Suprapubic skin (tissue), 4 donors: ENCODE data around the gene FAM78B.

Experiments used
- EP300 ChIP-seq: sonication (generic); formaldehyde crosslinking; IDR thresholded peaks from one replicate; pipeline ENCODE4 v1.6.1; 2017; ENCODE audit warnings: antibody characterized with exemption
- POLR2A ChIP-seq, 2 donors: fragments of 450-650 bp; IDR thresholded peaks; one replicate each; pipeline ENCODE4 v1.6.1; 2017; ENCODE audit warnings: antibody characterized with exemption in 2 of 2, mild to moderate bottlenecking in 2 of 2, moderate library complexity in 2 of 2
- POLR2AphosphoS5 ChIP-seq, 3 donors: sonication (generic); formaldehyde crosslinking; IDR thresholded peaks; one replicate each; pipeline ENCODE4 v1.6.1; 2017; ENCODE audit warnings: antibody characterized with exemption in 3 of 3
- TF ChIP-seq, protein P1 (sequence below), 2 donors: fragments of 200-600 bp in 1 of 2; fragments of 450-650 bp in 1 of 2; sonication (generic) in 1 of 2; IDR thresholded peaks; one replicate each; pipeline ENCODE4 v1.5.1; 2016 to 2019; ENCODE audit warnings: antibody characterized with exemption in 2 of 2, mild to moderate bottlenecking in 1 of 2, moderate library complexity in 1 of 2

DNA sequence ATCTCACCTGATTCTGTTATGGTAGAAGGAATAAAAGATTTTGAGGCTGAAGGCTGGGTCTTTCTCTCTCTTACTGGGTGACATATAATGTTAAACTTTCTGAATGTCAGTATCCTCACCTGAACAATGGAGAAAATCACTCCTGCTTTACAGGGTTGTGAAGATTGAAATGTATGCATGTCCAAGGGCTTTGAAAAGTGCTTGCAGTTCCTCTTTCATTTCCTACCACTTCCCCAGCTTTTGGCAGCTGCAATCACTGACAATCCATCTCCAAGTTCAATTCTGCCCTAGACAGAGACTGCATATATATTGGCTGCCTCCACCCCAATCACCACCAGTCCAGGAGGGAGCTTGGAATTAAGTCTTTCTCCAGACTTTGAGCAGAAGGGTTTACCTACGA, 39.8 kb downstream of the FAM78B start:
- TF ChIP-seq, protein P1, sequence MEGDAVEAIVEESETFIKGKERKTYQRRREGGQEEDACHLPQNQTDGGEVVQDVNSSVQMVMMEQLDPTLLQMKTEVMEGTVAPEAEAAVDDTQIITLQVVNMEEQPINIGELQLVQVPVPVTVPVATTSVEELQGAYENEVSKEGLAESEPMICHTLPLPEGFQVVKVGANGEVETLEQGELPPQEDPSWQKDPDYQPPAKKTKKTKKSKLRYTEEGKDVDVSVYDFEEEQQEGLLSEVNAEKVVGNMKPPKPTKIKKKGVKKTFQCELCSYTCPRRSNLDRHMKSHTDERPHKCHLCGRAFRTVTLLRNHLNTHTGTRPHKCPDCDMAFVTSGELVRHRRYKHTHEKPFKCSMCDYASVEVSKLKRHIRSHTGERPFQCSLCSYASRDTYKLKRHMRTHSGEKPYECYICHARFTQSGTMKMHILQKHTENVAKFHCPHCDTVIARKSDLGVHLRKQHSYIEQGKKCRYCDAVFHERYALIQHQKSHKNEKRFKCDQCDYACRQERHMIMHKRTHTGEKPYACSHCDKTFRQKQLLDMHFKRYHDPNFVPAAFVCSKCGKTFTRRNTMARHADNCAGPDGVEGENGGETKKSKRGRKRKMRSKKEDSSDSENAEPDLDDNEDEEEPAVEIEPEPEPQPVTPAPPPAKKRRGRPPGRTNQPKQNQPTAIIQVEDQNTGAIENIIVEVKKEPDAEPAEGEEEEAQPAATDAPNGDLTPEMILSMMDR (IDR thresholded peaks at IDR 0.05) = no peak
- TF ChIP-seq POLR2AphosphoS5 (IDR thresholded peaks at IDR 0.05) = no peak
- no peak for TF ChIP-seq EP300
- TF ChIP-seq POLR2A (IDR thresholded peaks at IDR 0.05) = no peak
